HEK293T (cell line): ENCODE data around the gene ATXN7L2.

Source experiments
- CTCF ChIA-PET: fragments of 350-600 bp; formaldehyde crosslinking; extraction: SDS; loops from one replicate; lab custom pipeline; 2021; ENCODE audit warnings: antibody characterized with exemption, inconsistent platforms; lab: Yijun Ruan, JAX
- POLR2A ChIA-PET: fragments of 350-600 bp; formaldehyde crosslinking; extraction: SDS; loops from one replicate; lab custom pipeline; 2020; ENCODE audit warnings: antibody characterized with exemption, inconsistent platforms; lab: Yijun Ruan, JAX
- DNase-seq: peaks from one replicate; pipeline ENCODE4 v3.0.0; 2012; ENCODE audit warnings: mixed read lengths; ENCODE audit errors: extremely low spot score
- ARNT ChIP-seq: fragments of 450-650 bp; IDR thresholded peaks from 2 replicates; pipeline ENCODE4 v1.6.1; 2017; ENCODE audit warnings: mild to moderate bottlenecking
- BHLHE40 ChIP-seq: fragments of 450-650 bp; IDR thresholded peaks from 2 replicates; pipeline ENCODE4 v1.6.1; 2016; ENCODE audit warnings: mild to moderate bottlenecking, moderate library complexity, borderline replicate concordance
- CTBP1 ChIP-seq: fragments of 450-650 bp; IDR thresholded peaks from 2 replicates; pipeline ENCODE4 v1.6.1; 2016; ENCODE audit warnings: borderline replicate concordance
- ELF4 ChIP-seq: fragments of 450-650 bp; IDR thresholded peaks from 2 replicates; pipeline ENCODE4 v1.6.1; 2017; ENCODE audit warnings: antibody characterized with exemption
- FOXA1 ChIP-seq: fragments of 450-650 bp; IDR thresholded peaks from 2 replicates; pipeline ENCODE4 v1.6.1; 2016; ENCODE audit warnings: mild to moderate bottlenecking
- FOXK2 ChIP-seq: fragments of 450-650 bp; IDR thresholded peaks from 2 replicates; pipeline ENCODE4 v1.6.1; 2016; ENCODE audit warnings: mild to moderate bottlenecking
- FOXM1 ChIP-seq: fragments of 450-650 bp; IDR thresholded peaks from 2 replicates; pipeline ENCODE4 v1.6.1; 2017; ENCODE audit warnings: mild to moderate bottlenecking, borderline replicate concordance
- HDGF ChIP-seq: fragments of 450-650 bp; IDR thresholded peaks from 2 replicates; pipeline ENCODE4 v1.6.1; 2017; ENCODE audit warnings: antibody characterized with exemption, borderline replicate concordance
- L3MBTL2 ChIP-seq: fragments of 450-650 bp; conservative IDR thresholded peaks from 2 replicates; pipeline ENCODE4 v1.6.1; 2016; ENCODE audit warnings: mild to moderate bottlenecking
- LEF1 ChIP-seq: fragments of 450-650 bp; IDR thresholded peaks from 2 replicates; pipeline ENCODE4 v1.6.1; 2017; ENCODE audit warnings: mild to moderate bottlenecking, borderline replicate concordance
- NFRKB ChIP-seq: fragments of 450-650 bp; IDR thresholded peaks from 2 replicates; pipeline ENCODE4 v1.6.1; 2016; ENCODE audit warnings: mild to moderate bottlenecking, moderate library complexity
- PKNOX1 ChIP-seq: fragments of 450-650 bp; IDR thresholded peaks from 2 replicates; pipeline ENCODE4 v1.6.1; 2016
- SP1 ChIP-seq: fragments of 450-650 bp; IDR thresholded peaks from 2 replicates; pipeline ENCODE4 v1.6.1; 2017
- SUZ12 ChIP-seq: fragments of 450-650 bp; IDR thresholded peaks from 2 replicates; pipeline ENCODE4 v1.6.1; 2016; ENCODE audit warnings: mild to moderate bottlenecking
- TARDBP ChIP-seq: fragments of 450-650 bp; IDR thresholded peaks from 2 replicates; pipeline ENCODE4 v1.6.1; 2016
- ZNF384 ChIP-seq: fragments of 450-650 bp; IDR thresholded peaks from 2 replicates; pipeline ENCODE4 v1.6.1; 2016

The ATXN7L2 gene

GRCh38 chr1:109508873-109509175 lies 25.1 kb downstream of the ATXN7L2 start:
- ChIA-PET CTCF (interaction anchor here (1.1 to 5.1 kb wide), 3 partner anchors 11 to 24 kb away, joined by 3 to 37 read pairs (median 7); no protein-coding TSS in a partner anchor), POLR2A (no interaction called here)
- no peak for DNase-seq
- TF ChIP-seq FOXM1 (no peak), ELF4 (no peak), FOXK2 (no peak), TARDBP (no peak), SUZ12 (no peak), ARNT (no peak), HDGF (no peak), BHLHE40 (no peak), NFRKB (no peak), FOXA1 (no peak), L3MBTL2 (no peak), SP1 (no peak), ZNF384 (no peak), PKNOX1 (no peak), LEF1 (no peak), CTBP1 (no peak)

GRCh38 chr1:109509176-109510134 lies 25.8 kb downstream of the ATXN7L2 start, which contains the start of gene AMIGO1:
Gene AMIGO1, minus strand, starts transcription at chr1:109509727. Its CDS starts 815 bp downstream, at chr1:109508912.
- ChIA-PET POLR2A (interaction anchor here (0.6 to 1.4 kb wide), 8 partner anchors 9 to 39 kb away, joined by 3 to 7 read pairs (median 5); partner anchors contain the start of genes ATXN7L2 and GNAI3), CTCF (interaction anchor here (0.7 to 5.1 kb wide), 6 partner anchors 9 to 51 kb away, joined by 3 to 37 read pairs (median 4); no protein-coding TSS in a partner anchor)
- TF ChIP-seq LEF1 (no peak), ARNT (0 out of 2 replicates have a peak, but pooled peaks have one; percentile 37), L3MBTL2 (peak; percentile 88), SUZ12 (no peak), FOXM1 (0 out of 2 replicates have a peak, but pooled peaks have one; percentile 5)
- DNase-seq, result peak; percentile 91

- ChIA-PET POLR2A (no interaction called here), CTCF (interaction anchor here (1.2 kb wide), 1 partner anchor 19 kb away, joined by 8 read pairs; no protein-coding TSS in a partner anchor)
- TF ChIP-seq FOXA1 (no peak), LEF1 (no peak), FOXK2 (no peak), NFRKB (no peak), ZNF384 (no peak), CTBP1 (no peak), TARDBP (no peak), FOXM1 (no peak), BHLHE40 (no peak), L3MBTL2 (no peak), ELF4 (no peak), SP1 (no peak), HDGF (no peak), SUZ12 (no peak), ARNT (no peak), PKNOX1 (no peak)
- DNase-seq, result no peak
Observed at GRCh38 chr1:109513110-109513710, 29.5 kb downstream of the ATXN7L2 start.

GRCh38 chr1:109514846-109515245 lies 31.1 kb downstream of the ATXN7L2 start:
- TF ChIP-seq SP1 (no peak), PKNOX1 (no peak), FOXM1 (no peak), L3MBTL2 (no peak), ARNT (no peak), NFRKB (no peak), FOXK2 (no peak), BHLHE40 (no peak)
- no peak for DNase-seq
- CTCF ChIA-PET, result interaction anchor here (0.6 to 2.8 kb wide), 6 partner anchors 9 to 238 kb away, joined by 3 to 26 read pairs (median 3); no protein-coding TSS in a partner anchor
- POLR2A ChIA-PET, result no interaction called here

GRCh38 chr1:109516872-109517271 lies 33.2 kb downstream of the ATXN7L2 start:
- no peak for DNase-seq
- TF ChIP-seq FOXA1 (no peak), PKNOX1 (no peak), CTBP1 (no peak), L3MBTL2 (no peak), FOXM1 (no peak), NFRKB (no peak), HDGF (no peak), LEF1 (no peak), FOXK2 (no peak), SUZ12 (no peak), TARDBP (no peak), BHLHE40 (no peak), ARNT (no peak), SP1 (no peak), ELF4 (no peak), ZNF384 (no peak)
- CTCF ChIA-PET, result interaction anchor here (2.8 kb wide), 1 partner anchor 16 kb away, joined by 26 read pairs; no protein-coding TSS in a partner anchor
- POLR2A ChIA-PET, result interaction anchor here (1.3 kb wide), 1 partner anchor 13 kb away, joined by 7 read pairs; no protein-coding TSS in a partner anchor
